Measurements from ENCODE around the gene NEK7.

Gene NEK7

DNA sequence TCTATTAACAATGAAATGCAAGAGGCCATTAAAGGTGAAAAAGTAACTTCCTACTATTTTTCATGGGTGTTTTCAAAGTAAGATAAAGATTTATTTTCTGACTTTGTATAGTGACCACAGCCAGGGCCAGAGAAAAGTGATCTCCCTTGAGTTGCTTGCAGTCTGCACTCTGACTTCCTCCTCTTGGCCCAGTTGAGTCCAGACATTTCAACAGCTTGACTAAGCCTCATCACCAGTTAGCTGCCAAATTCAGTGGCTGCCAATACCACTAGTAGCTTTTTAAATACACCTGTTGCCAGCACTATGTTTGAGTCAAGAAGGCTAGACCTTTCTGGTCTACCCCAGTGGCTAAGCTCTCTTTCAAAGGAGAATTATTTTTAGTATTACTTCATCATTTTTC is 3.7 kb upstream of the NEK7 start:
- DNase-seq (ENCODE audit: low spot score), result no peak
- CTCF ChIA-PET, result interaction anchor here (0.6 kb wide), 1 partner anchor 974 kb away, joined by 6 read pairs; no protein-coding TSS in a partner anchor
- H3K27ac ChIP-seq, result no peak overlapping the region
- TF ChIP-seq, protein P1, sequence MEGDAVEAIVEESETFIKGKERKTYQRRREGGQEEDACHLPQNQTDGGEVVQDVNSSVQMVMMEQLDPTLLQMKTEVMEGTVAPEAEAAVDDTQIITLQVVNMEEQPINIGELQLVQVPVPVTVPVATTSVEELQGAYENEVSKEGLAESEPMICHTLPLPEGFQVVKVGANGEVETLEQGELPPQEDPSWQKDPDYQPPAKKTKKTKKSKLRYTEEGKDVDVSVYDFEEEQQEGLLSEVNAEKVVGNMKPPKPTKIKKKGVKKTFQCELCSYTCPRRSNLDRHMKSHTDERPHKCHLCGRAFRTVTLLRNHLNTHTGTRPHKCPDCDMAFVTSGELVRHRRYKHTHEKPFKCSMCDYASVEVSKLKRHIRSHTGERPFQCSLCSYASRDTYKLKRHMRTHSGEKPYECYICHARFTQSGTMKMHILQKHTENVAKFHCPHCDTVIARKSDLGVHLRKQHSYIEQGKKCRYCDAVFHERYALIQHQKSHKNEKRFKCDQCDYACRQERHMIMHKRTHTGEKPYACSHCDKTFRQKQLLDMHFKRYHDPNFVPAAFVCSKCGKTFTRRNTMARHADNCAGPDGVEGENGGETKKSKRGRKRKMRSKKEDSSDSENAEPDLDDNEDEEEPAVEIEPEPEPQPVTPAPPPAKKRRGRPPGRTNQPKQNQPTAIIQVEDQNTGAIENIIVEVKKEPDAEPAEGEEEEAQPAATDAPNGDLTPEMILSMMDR (conservative IDR thresholded peaks at IDR 0.05; ENCODE audit: low read depth), result no peak
- POLR2A ChIA-PET (ENCODE audit: low non-redundant PET), result no interaction called here

DNA sequence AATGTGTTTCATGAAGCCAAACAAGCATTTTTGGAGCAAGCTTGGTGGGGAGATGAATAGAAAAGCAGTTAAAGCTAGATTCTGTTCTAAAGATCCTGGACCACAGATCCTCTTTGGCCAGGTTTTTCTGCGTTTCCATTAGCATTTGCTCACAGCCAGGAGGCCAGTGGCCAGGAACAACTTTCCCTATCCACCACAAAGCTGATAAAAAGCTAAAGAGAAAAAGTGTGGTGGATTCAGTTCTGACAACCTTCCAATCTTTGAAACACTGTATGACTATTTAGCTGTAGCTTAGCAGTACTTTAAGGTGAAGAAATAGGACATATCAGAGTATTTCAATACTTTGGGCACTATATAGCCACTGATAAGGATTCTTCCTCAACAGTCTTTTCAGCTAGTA is 3.0 kb upstream of the NEK7 start:
- no peak overlapping the region for H3K27ac ChIP-seq
- DNase-seq (ENCODE audit: low spot score), result no peak
- TF ChIP-seq, protein P1 (conservative IDR thresholded peaks at IDR 0.05; ENCODE audit: low read depth), result no peak
- ChIA-PET POLR2A (ENCODE audit: low non-redundant PET) (no interaction called here), CTCF (interaction anchor here (0.5 to 0.6 kb wide), 2 partner anchors 314 to 683 kb away, joined by 3 read pairs; no protein-coding TSS in a partner anchor)

DNA sequence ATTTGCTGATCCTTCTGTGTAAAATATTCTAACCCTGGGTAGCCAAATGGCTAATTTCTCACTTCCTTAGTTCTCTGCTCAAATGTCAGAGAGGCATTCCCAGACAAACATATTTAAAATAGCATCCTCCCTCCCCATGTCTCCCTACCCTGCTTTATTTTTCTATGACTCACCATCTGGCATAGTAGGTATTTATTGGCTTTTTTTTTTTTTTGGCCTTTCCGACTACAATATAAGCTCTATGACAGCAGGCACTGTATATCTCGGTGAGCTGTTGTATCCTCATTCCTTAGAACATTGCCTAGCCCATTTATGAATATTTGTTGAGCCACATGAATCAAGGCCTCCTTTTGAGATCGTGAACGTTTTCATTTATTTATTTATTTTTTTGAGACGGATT is 1.5 kb upstream of the NEK7 start:
- ChIA-PET POLR2A (ENCODE audit: low non-redundant PET) (interaction anchor here (0.6 to 0.7 kb wide), 2 partner anchors 69 to 81 kb away, joined by 3 read pairs; no protein-coding TSS in a partner anchor), CTCF (interaction anchor here (0.6 to 1.7 kb wide), 12 partner anchors 10 to 650 kb away, joined by 3 to 5 read pairs (median 4); no protein-coding TSS in a partner anchor)
- DNase-seq (ENCODE audit: low spot score), result peak; percentile 60
- TF ChIP-seq, protein P1 (conservative IDR thresholded peaks at IDR 0.05; ENCODE audit: low read depth), result no peak
- H3K27ac ChIP-seq, result no peak overlapping the region

DNA sequence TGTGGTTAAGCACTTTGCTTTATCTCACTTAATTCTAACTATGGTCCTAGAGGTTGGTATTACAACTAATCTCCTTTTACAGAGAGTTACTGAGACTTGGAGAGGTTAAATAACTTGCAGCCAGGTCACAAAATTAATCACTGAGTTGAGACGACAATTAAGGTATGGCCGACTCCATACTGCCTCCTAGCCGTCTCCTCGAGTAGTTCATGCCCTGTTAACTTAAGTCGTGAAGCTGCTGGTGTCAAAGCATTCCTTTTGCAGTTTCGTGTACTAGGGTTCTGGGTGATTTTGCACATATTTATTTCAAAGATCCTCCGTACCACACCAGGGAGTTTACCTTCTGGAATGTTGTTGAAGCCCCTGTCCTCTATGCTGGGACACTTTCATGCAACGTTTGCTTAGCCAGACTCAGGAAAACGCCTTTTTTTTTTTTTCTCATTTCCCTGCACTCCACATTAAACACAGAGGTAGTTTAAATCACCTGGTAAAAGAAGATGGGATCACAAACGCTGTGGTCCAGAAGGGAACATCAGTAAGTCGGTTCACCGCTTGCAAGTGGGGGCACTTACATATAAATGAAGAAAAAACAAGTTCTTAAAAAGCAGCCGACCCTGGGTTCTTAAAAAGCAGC is 570 bp upstream of the NEK7 start:
- POLR2A ChIA-PET (ENCODE audit: low non-redundant PET), result interaction anchor here (0.8 to 1.0 kb wide), 2 partner anchors 61 to 70 kb away, joined by 3 read pairs; no protein-coding TSS in a partner anchor
- peak overlapping the region; percentile 97 for H3K27ac ChIP-seq
- peak; percentile 72 for DNase-seq (ENCODE audit: low spot score)
- TF ChIP-seq, protein P1 (conservative IDR thresholded peaks at IDR 0.05; ENCODE audit: low read depth), result peak; percentile 86
- CTCF ChIA-PET, result interaction anchor here (0.5 to 1.7 kb wide), 22 partner anchors 11 to 1559 kb away, joined by 3 to 5 read pairs (median 4); no protein-coding TSS in a partner anchor

DNA sequence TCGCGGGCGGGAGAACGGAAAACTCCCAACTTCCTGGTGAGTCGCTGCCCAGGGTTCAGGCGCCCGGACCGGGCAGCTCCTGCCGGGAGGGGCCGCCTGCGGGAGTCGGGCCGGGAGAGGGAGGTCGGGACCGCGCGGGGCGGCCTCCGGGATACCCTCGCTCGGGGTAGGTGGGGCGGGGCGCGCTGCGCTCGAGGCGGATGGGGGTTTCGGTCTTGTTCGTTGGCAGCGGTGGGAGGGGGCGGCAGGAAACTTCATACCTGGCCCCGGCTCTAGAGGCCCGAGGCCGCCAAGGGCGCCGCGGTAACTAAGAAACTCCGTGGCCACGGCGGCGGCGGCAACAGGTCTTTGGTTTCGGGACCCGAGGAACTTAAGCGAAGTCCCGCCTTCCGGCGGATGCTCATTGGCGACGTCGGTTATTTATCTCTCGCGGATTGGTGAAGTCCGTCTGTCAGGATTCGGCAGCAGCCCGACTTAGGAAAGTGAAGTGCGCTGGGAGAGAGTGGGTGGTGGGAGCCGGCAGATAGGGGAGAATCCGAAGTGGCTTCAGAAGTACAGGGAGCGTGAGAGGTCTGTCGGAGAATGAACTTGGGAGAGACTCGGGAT is 546 bp downstream of the NEK7 start:
- peak overlapping the region; percentile 97 for H3K27ac ChIP-seq
- POLR2A ChIA-PET (ENCODE audit: low non-redundant PET), result interaction anchor here (0.6 to 1.0 kb wide), 3 partner anchors 9 to 167 kb away, joined by 3 to 4 read pairs (median 3); no protein-coding TSS in a partner anchor
- DNase-seq (ENCODE audit: low spot score), result peak; percentile 95
- CTCF ChIA-PET, result interaction anchor here (0.6 to 1.3 kb wide), 3 partner anchors 26 to 1114 kb away, joined by 3 to 4 read pairs (median 3); no protein-coding TSS in a partner anchor
- TF ChIP-seq, protein P1 (conservative IDR thresholded peaks at IDR 0.05; ENCODE audit: low read depth), result no peak

Data from RWPE1 (cell line).